ENCODE results near the gene RBBP8NL. TPM values are rescaled to one million over a fixed set of nuclear protein-coding genes. Genes with fewer than 3 reads are reported as not detected.
A peak's percentile ranks its signal among the peaks of the same experiment; 100 is the strongest.

Gene RBBP8NL
- total RNA-seq, 2 donors from 2014 or later, result not detected

GRCh38 chr20:62400021-62400420 is 27.3 kb downstream of the RBBP8NL start:
- Mint-ChIP-seq H3K36me3 (ENCODE audit: low read depth) (no peaks in the 10 kb centered on the region), H3K4me3 (no peak overlapping the region), H3K4me1 (peaks cover 9% of the 10 kb centered on the region), H3K27me3 (no peaks in the 10 kb centered on the region), H3K27ac (no peak overlapping the region)
- DNase-seq (no peak), ATAC-seq (no peak)
- no peaks in the 10 kb centered on the region for H3K9me3 ChIP-seq (ENCODE audit: control insufficient read depth, low read length, poor library complexity, severe bottlenecking)

- ATAC-seq, result no peak
- no peaks in the 10 kb centered on the region for H3K27me3 Mint-ChIP-seq
- H3K4me1 Mint-ChIP-seq, result peaks cover 5% of the 10 kb centered on the region
- no peak for DNase-seq
- H3K36me3 Mint-ChIP-seq (ENCODE audit: low read depth), result no peaks in the 10 kb centered on the region
- peak overlapping the region; percentile 64 for H3K4me3 Mint-ChIP-seq
- no peak overlapping the region for H3K27ac Mint-ChIP-seq
- H3K9me3 ChIP-seq (ENCODE audit: control insufficient read depth, low read length, poor library complexity, severe bottlenecking), result no peaks in the 10 kb centered on the region
Observed at GRCh38 chr20:62398120-62398821, 29.1 kb downstream of the RBBP8NL start.

- no peak overlapping the region for H3K4me3 Mint-ChIP-seq
- peaks cover 5% of the 10 kb centered on the region for H3K4me1 Mint-ChIP-seq
- no peaks in the 10 kb centered on the region for H3K27me3 Mint-ChIP-seq
- H3K27ac Mint-ChIP-seq, result no peak overlapping the region
- ATAC-seq (no peak), DNase-seq (no peak)
- H3K36me3 Mint-ChIP-seq (ENCODE audit: low read depth), result no peaks in the 10 kb centered on the region
- no peaks in the 10 kb centered on the region for H3K9me3 ChIP-seq (ENCODE audit: control insufficient read depth, low read length, poor library complexity, severe bottlenecking)
Observed at GRCh38 chr20:62396367-62397239, 30.7 kb downstream of the RBBP8NL start.

GRCh38 chr20:62395311-62396242 is 31.8 kb downstream of the RBBP8NL start:
- Mint-ChIP-seq H3K4me3 (no peak overlapping the region), H3K27me3 (no peaks in the 10 kb centered on the region), H3K4me1 (no peaks in the 10 kb centered on the region), H3K27ac (no peak overlapping the region), H3K36me3 (ENCODE audit: low read depth) (no peaks in the 10 kb centered on the region)
- DNase-seq (no peak), ATAC-seq (no peak)
- H3K9me3 ChIP-seq (ENCODE audit: control insufficient read depth, low read length, poor library complexity, severe bottlenecking), result no peaks in the 10 kb centered on the region

- Mint-ChIP-seq H3K4me1 (peaks cover 4% of the 10 kb centered on the region), H3K27ac (no peak overlapping the region)
Observed at GRCh38 chr20:62394248-62395245, 32.8 kb downstream of the RBBP8NL start.

GRCh38 chr20:62393830-62394229 is 33.5 kb downstream of the RBBP8NL start:
- no peak overlapping the region for H3K4me3 Mint-ChIP-seq
- H3K27me3 Mint-ChIP-seq, result no peaks in the 10 kb centered on the region
- DNase-seq (no peak), ATAC-seq (no peak)
- no peak overlapping the region for H3K27ac Mint-ChIP-seq
- peaks cover 7% of the 10 kb centered on the region for H3K4me1 Mint-ChIP-seq
- no peaks in the 10 kb centered on the region for H3K36me3 Mint-ChIP-seq (ENCODE audit: low read depth)
- no peaks in the 10 kb centered on the region for H3K9me3 ChIP-seq (ENCODE audit: control insufficient read depth, low read length, poor library complexity, severe bottlenecking)

More at GRCh38 chr20:62394248-62395245, 32.8 kb downstream of the RBBP8NL start:
- no peaks in the 10 kb centered on the region for H3K36me3 Mint-ChIP-seq (ENCODE audit: low read depth)
- DNase-seq, result no peak
- no peaks in the 10 kb centered on the region for H3K9me3 ChIP-seq (ENCODE audit: control insufficient read depth, low read length, poor library complexity, severe bottlenecking)
- no peak overlapping the region for H3K4me3 Mint-ChIP-seq
- ATAC-seq, result no peak
- H3K27me3 Mint-ChIP-seq, result no peaks in the 10 kb centered on the region

GRCh38 chr20:62393335-62393665 is 34.0 kb downstream of the RBBP8NL start:
- H3K27me3 Mint-ChIP-seq, result no peaks in the 10 kb centered on the region
- H3K36me3 Mint-ChIP-seq (ENCODE audit: low read depth), result no peaks in the 10 kb centered on the region
- H3K9me3 ChIP-seq (ENCODE audit: control insufficient read depth, low read length, poor library complexity, severe bottlenecking), result no peaks in the 10 kb centered on the region
- no peak overlapping the region for H3K4me3 Mint-ChIP-seq
- ATAC-seq, result no peak
- no peak for DNase-seq
- no peak overlapping the region for H3K27ac Mint-ChIP-seq
- peaks cover 7% of the 10 kb centered on the region for H3K4me1 Mint-ChIP-seq

- Mint-ChIP-seq H3K36me3 (ENCODE audit: low read depth) (no peaks in the 10 kb centered on the region), H3K4me3 (no peak overlapping the region), H3K27me3 (no peaks in the 10 kb centered on the region), H3K27ac (no peak overlapping the region), H3K4me1 (peaks cover 10% of the 10 kb centered on the region)
- no peaks in the 10 kb centered on the region for H3K9me3 ChIP-seq (ENCODE audit: control insufficient read depth, low read length, poor library complexity, severe bottlenecking)
- ATAC-seq (no peak), DNase-seq (no peak)
Observed at GRCh38 chr20:62392621-62393334, 34.6 kb downstream of the RBBP8NL start.

GRCh38 chr20:62392077-62392418 is 35.3 kb downstream of the RBBP8NL start:
- no peaks in the 10 kb centered on the region for H3K36me3 Mint-ChIP-seq (ENCODE audit: low read depth)
- no peaks in the 10 kb centered on the region for H3K9me3 ChIP-seq (ENCODE audit: control insufficient read depth, low read length, poor library complexity, severe bottlenecking)
- no peaks in the 10 kb centered on the region for H3K27me3 Mint-ChIP-seq
- H3K27ac Mint-ChIP-seq, result peak overlapping the region; percentile 51
- no peak overlapping the region for H3K4me3 Mint-ChIP-seq
- ATAC-seq, result no peak
- no peak for DNase-seq
- H3K4me1 Mint-ChIP-seq, result peaks cover 12% of the 10 kb centered on the region

GRCh38 chr20:62391165-62392076 is 35.9 kb downstream of the RBBP8NL start:
- Mint-ChIP-seq H3K4me3 (no peak overlapping the region), H3K27ac (peak overlapping the region; percentile 51), H3K36me3 (ENCODE audit: low read depth) (no peaks in the 10 kb centered on the region), H3K4me1 (peaks cover 12% of the 10 kb centered on the region), H3K27me3 (no peaks in the 10 kb centered on the region)
- DNase-seq (no peak), ATAC-seq (no peak)
- H3K9me3 ChIP-seq (ENCODE audit: control insufficient read depth, low read length, poor library complexity, severe bottlenecking), result no peaks in the 10 kb centered on the region

Data from T-helper 17 cell (primary cell).